ENCODE measurements around the gene KRT24.

Gene KRT24

DNA sequence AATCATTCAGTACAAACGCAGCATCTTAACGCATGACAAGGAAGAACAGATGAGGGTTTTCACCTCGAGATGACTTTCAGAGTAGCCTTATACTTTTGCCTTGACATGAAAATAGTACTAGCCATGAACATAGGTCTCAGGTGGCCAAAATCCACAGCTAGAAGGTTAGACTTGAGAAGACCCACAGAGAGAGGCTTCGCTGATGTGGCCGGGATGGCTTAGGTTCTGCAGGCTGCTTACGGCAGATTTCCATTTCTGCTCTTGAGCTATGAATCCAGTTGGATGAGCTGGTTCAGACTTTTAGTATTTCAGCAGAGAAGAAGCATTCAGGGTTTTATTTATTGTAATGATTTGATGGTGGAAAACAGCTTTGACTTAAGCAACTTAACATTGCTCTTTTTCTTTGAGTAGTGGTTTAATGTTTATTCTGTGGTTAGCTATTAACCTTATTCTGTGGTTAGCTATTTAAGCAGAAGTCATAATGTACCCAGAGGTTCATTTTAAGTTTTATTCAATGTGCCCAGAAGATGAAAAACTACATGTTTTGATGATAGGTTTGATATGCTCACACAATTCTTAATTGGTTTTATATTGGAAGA, 7.6 kb downstream of the KRT24 start:
- no peak for DNase-seq (ENCODE audit: low read depth in 2 of 2)

DNA sequence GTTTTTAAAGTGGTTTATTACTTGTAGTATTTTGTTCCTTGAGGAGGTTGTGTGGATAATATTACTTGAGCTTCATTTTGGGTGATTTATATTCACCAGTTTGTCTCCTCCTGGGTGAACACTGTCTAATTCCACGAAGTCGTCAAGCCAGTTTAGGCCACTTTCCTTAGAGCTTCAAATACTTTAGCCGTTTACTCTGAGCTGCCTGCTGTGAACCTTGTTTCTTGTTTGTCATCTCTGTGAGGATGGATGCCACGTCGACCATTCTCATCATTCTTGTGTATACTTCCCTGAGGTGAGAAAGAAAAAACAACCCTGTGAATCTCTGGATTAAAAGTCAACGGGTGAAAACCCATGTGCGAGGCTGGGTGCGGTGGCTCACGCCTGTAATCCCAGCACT, 9.0 kb downstream of the KRT24 start:
- no peak for DNase-seq (ENCODE audit: low read depth in 2 of 2)

DNA sequence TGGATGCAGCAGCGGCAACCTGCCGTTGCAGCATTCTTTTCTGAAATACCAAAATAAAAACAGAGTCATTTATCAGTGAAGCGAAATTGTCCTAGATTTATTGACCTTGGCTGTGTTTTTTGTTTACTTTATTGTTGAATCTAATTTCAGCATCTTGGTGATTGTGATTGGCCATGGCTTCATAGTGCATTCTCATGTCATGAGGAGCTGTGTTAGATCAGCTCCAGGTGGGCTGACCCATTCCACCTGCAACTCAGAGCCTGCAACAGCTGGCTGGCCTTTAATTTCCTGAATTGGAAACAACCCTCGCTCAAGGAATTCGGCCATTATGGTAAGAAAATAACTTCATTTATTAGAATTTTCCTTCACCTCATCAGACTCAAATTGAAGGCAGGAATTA, 16.4 kb downstream of the KRT24 start:
- DNase-seq (ENCODE audit: low read depth in 2 of 2) = no peak

DNA sequence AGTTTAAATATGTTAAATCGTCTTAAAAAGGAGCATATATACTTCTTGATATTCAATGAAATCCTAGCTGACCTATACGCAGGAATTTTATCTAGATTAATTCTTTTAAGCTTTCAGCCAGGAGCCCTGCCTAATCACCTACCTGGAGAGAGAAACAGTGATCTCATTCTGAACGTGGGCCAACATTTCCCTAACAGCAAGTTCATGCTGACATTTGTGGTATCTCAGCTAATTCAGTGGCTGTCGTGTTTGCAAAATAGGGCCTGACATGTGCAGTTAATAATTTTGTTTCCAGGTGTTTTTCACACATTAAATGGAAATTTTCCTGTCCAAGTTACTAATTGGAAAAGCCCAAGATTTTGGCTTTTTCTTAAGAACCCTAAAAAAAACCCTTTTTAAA, 17.4 kb downstream of the KRT24 start:
- DNase-seq (ENCODE audit: low read depth in 2 of 2) = no peak

DNA sequence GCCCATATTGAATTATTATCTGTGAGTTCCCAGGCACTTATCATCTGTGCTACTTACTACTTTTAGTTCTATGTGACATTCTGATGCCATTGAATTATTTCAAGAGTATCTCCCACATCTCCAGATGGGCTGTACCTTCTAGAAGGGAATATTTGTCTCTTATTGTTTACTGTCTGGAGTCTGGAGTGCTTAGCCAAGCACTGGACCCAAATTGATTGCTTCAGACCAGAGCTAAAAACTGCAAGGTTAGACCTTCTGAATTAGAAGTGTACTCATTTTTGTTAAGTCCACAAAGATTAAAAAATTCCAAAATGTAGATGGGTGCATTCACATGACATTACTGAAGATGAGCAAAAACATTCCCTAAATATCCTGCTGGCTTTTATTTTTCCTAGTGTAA, 22.6 kb downstream of the KRT24 start:
- no peak for DNase-seq (ENCODE audit: low read depth in 2 of 2)

DNA sequence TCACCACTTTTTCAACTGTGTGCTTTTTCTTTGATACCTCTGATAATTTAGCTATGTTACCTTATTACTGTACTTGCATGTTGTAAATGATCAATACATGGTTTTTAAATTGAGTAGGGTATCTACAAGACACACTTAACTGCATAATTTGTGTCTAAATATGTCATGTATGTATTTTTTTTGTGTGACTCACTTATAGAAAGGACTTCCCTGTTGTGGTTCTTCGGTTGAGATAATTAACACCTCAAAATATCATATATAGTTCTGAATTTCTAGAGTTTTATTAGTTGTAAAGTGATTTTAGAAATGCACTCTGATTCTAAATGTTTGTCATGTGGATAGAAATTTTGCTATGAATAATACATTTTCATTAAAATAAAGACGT, 24.0 kb downstream of the KRT24 start:
- DNase-seq (ENCODE audit: low read depth in 2 of 2) = no peak

GRCh38 chr17:40678902-40679522, 24.5 kb downstream of the KRT24 start:
- no peak for DNase-seq (ENCODE audit: low read depth in 2 of 2)

DNA sequence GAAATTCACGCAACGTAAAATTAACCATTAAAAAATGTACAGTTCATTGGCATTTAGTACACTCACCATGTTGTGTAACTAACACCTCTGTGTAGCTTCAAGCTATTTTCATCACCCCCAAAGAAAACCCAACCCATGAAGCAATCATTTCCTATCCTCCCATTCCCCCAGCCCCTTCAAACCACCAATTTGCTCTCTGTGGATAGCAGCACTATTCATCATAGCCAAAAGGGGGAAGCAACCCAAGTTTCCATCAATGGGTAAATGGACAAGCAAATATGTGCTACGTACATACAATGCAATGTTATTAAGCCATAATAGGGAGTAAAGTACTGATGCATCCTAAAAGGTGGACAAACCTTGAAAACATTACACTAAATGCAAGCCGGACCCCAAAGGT, 27.6 kb downstream of the KRT24 start:
- no peak for DNase-seq (ENCODE audit: low read depth in 2 of 2)

DNA sequence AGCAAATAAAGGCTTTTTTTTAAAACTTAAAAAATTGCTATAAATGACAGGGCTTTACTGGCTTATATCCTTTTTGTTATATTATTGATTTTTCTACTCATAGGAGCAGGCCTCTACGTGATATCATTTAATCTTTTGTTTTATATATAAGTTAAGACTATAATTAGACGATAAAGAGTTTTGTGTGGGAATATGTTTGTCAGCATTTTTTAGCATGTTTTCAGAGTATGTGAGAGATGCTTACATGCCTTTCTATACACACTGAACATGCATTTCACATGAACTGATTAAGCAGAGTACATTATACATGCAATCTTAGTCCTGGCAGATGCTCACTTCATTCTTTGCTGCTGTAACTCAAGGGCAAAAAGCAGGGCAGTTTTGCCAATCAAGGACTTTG, 30.9 kb downstream of the KRT24 start:
- no peak for DNase-seq (ENCODE audit: low read depth in 2 of 2)

- no peak for DNase-seq (ENCODE audit: low read depth in 2 of 2)
Measured at GRCh38 chr17:40671282-40671681, 32.3 kb downstream of the KRT24 start.

DNA sequence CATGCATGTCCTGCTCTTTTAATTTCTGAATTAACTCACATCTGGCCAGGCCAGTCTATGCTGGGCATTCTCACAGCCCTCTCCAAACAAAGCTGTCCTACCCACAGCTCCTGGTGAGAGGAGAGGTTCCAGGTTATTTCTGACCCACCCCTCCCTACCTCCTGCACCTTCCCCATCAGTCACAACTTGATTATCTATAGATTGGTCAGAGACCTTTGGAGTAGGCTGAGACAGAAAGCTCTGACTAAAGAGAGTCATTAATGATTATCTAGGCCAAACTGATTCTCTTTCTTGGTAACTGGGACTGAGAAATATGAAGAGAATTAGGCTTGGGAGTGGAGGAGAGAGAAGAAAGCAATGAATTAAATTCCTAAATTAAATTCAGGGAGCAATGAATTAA, 37.2 kb downstream of the KRT24 start:
- DNase-seq (ENCODE audit: low read depth in 2 of 2) = no peak

DNA sequence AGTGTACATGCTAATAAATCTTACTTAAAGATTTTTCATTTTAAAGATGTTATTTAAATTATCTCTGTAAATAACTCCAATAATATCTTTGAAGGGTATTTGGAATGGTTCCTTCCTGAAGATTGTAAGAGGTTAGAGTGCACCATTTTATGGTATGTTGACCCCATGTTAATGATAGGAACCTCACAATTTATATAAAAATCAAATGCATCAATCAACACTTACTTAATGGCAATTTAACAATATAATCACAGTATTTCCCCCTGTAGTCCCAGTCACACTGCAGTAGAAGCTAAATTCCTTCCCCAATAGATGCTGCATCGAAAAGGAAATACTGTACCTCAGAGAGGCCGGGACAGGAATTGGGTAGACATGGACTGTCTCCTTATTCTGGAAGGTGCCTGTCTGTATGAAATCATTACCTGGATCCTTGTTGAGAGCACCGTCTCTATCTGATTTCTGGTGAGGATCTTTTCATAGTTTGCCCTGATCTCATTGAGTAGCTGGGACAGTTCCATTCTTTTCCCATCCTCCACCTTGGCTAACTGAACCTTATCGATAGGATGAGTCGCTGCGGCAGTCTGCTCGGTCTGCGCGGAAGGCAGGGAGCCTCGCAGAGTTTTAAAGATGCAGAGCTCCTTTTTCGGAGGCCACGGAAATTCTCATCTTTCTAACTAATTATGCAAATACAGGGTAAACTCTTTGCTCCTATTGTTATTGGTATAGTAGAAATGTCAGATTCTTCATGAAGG, 38.8 kb downstream of the KRT24 start, which contains the start of gene KRT222:
TSS of gene KRT222 (minus strand) at position 596 of the 752 bp plus-strand sequence. CDS start at position 518, 78 bp downstream.
- no peak for DNase-seq (ENCODE audit: low read depth in 2 of 2)

DNA sequence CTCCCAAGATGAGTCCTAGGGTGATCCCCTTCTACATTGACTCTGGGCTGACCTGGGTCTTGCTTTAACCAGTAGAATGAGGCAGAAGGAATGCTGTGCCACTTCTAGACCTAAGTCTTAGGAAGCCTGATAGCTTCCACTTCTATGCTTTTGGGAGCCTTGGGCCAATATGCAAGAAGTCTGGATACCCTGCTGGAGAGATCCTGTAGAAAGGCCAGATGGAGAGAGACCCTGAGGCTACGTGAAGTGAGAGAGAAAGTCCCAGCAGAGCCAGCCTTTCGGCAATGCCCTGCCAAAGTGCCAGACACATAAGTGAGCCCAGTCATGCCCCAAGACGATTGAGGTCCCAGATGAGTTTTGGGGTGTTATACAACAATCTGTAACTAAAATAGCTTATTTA, 40.3 kb downstream of the KRT24 start:
- no peak for DNase-seq (ENCODE audit: low read depth in 2 of 2)

- no peak for DNase-seq (ENCODE audit: low read depth in 2 of 2)
Measured at GRCh38 chr17:40659911-40660310, 43.6 kb downstream of the KRT24 start.

- DNase-seq (ENCODE audit: low read depth in 2 of 2) = no peak
Measured at GRCh38 chr17:40658396-40658795, 45.2 kb downstream of the KRT24 start.

- DNase-seq (ENCODE audit: low read depth in 2 of 2) = no peak
Measured at GRCh38 chr17:40651939-40652338, 51.6 kb downstream of the KRT24 start.

DNA sequence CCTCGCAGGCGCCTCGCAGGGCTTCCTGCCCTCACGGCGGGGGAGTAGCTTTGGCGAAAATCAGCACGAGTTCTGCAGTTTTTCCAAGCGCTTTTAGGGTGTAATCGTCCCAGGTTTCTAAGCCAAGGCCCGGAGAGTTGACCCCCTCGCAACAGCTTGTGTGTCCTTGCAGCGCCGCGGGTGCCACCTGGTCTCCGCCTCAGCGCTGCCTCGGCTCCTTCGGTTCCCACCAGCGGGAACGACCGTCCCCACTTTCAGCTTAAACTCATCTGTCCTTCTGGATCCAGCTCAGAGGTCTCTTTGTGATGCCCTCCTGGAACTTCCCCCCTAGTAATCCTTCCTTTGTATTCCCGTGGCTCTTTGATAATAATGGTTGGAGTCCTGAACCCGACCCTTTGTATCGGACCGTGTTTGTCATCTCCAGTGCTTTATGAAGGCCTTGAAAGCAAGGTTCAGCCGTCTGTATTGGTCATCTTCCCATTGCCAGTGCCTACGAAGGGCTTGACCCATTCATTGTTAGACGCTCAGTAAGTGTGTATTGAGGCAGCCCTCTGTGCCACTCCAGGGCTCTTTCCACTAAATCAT, 55.1 kb downstream of the KRT24 start:
- no peak for DNase-seq (ENCODE audit: low read depth in 2 of 2)

All from stimulated activated CD8-positive, alpha-beta memory T cell treated with anti-CD3 and anti-CD28 coated beads, Interleukin-15, amount 100 ng/mL, for 4 hours (primary cell).